GM18499 (cell line): ENCODE measurements around the gene ARMH1.
A peak's percentile ranks its signal among the peaks of the same experiment; 100 is the strongest.
"Not testable (repeated sequence)": the region's sequence is repeated elsewhere in the genome, so short reads cannot be mapped to it uniquely, and the experiment has no call there.

Experiments
- ATAC-seq: cut with Tn5 transposase; IDR thresholded peaks from one replicate; pipeline ENCODE4 v1.9.1; 2021; ENCODE audit warnings: moderate number of reproducible peaks; ENCODE audit not compliant: insufficient read depth, unreplicated experiment

ARMH1 gene

DNA sequence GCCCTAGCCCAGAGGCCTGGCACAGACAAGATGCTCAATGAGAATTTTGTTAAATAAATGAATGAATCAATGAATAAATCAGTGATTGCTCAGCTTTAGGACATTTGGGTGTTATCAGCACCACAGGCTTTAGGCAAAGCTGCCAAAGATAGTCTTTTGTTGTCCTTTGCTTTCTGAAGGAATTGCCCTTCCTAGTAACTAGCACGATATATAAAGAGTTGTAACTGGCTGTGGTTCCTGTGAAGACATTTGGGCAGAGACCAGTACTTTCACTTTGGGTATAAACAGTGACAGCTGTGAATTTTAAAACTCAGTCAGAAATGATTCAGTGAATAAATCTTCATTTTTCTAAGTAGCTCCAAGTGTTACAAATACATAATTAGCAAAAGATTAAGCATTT lies 43.1 kb downstream of the ARMH1 start:
- no peak for ATAC-seq

DNA sequence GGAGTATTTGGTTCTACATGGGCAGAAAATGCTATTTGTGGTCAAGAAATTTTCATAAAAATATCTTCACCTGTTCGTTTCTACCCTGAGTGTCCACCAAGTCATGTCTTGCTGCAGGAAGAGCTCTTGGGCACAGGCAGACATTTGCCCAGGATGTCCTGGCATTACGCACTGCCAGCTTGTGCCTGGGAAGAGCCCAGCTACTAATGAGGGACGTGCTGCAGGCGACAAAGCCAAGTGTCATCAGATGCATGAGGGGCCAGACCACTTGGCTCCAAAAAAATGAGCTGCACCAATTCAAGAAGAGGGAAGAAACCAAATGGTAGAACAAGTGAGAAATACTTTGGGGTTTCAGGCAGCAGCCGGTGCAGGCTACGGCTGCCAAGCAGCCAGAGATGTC lies 43.6 kb downstream of the ARMH1 start:
- ATAC-seq, result no peak

DNA sequence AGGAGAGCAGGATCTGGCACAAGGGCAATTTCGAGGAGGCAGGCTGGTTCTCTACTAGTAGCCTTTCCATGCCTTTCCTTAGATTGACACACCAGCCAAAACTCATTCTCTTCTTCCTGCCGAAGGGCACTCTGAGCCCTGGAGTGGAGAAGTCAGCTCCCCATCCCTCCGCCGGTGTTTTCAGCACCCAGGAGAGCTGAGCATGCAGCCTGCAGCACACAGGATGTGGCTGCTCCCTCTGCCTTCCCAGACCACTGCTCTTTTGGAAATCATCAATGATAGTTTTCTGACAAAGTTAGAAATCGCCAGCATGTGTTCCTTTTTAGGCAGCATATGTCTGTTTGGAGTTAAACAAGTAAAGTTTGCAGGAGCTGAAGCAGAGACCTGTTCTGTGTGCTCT lies 44.8 kb downstream of the ARMH1 start:
- no peak for ATAC-seq

DNA sequence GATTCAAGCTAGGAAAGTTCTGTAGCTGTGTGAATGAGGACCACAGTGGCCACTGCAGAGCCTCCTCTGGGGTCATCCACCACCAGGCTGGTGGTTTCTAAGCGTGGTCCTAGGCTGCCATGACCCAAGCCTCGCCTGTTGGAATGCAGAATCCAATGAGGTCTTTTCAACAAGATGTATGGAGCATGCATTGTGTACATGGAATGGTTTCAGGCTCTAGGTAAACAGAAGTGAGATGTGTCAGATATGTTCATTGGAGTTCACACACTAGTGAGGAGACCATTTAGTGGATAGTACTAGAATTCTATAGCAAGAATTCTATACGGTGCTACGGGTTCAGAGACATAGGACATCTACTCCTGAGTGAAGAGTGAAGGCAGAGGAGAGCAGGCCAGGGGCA lies 45.8 kb downstream of the ARMH1 start:
- no peak for ATAC-seq

DNA sequence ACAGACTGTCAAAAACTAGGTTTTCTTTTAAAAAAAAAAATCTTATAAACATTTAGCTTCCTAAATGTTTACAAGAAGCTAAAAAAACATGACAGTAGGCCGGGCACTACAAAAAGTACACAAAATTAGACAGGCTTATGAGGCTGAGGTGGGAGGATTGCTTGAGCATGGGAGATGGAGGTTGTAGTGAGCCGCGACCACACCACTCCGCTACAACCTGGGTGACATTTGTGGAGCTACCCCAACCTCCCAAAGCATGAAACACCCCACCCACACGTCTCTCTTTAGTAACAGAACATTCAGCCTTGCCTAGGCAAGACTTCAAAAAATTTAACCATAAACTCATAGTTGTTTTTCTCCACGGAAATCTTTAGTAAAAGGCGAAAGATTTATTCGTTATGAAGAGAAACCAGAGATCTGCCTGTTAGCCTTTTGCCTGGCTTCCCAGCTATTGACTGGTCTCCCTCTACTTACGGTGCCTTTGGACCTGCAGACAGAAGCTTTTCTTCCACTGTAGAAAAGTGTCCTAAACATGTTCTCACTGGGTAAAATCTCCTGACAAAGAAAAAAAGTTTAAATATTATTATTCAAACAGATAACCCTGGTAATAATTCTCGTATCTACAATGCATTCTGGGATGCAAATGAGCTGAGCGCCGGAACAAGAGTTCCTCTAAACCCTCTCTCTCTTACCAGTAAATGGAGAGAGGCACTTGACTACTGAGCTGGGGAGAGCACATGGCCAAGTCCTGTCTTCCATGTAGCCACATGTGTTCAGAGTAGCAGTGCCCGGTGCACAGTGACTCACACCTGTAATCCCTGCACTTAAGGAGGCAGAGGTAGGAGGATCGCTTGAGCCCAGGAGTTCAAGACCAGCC lies 47.2 kb downstream of the ARMH1 start:
- peak; percentile 65 for ATAC-seq

DNA sequence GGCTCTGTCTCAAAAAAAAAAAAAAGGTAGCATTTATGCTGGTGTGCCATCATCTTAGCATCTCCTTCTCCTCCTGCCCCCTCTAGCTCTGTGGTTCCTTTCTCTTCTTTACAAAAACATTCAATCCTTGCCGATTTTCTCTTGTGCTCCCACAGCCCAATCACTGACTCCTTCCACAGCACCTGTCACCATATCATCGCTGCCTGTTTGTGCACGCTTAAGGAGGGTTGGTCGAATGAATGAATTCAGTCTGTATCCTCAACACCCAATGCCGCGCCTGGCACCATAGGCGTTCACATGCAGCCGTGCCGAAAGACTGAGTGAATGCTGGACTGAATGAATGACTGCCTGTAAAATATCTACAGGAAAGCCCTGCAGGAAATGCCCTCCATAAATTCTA lies 48.5 kb downstream of the ARMH1 start:
- ATAC-seq, result no peak

DNA sequence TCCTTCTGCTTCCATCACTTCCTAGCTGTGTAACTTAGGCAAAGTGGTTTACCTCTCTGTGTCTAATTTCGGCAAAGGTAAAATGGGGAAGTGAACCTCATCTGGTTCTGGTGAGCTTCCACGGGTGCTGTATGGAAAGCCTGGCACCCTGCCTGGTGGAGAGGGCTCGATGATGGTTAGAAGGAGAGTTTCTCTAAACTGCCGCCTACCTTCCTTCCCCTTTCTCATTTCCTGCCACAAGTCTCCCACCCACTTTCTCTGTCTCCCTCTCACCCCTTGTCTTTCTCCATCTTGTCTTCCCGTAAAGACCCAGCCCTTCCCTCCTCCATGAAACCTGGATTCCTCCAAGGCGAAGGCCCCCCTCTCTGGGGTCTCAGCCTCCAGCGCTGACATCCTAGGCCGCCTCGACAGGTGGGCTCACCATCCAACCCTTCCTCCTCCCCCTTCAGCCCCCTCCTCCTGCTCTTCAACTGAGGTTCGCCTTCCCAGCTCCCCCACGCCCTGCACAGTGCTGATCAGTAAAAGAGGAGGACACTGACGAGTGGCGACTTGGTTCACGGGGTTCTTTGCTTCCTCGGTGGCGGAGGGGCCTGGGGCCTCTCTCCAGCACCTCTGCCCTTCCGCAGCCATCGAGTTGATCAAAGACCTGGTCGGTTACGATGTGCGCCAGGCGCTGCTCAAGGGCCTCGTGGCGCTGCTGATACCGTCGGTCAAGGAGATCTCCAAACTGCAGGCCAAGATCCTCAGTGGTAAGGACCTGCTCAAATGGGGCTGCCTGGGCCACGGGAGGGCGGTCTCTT lies 49.2 kb downstream of the ARMH1 start:
- no peak for ATAC-seq

DNA sequence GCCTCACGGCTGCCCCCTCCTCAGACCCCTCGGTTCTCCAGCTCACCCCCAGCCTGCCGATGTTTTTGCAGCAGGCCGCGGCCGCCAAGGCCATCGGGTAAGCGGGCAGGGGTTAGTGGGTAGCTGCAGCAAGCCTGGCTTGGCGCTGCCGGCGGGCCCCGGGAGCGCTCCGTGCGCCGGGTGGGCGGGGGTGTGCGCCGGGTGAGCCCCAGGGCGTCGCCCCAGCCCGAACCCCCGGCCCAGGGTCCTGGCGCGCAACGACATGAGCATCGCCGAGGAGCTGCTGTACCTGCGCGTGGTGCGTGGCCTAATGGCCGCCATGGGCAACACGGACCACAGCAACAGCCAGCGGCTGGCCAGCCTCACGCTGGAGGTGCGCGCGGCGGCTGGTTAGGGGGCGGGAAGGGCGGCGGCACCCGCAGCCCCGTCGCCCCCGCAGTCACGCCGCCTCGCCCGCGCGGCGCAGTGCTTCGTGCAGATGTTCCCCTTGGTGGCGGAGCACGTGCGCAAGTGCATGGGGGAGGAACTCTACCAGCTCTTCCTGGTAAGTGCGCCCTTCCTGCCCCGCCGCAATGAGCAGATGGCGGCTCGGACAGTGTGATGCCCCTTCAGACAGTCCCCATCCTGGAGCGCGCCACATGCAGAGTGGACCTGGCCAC lies 49.9 kb downstream of the ARMH1 start:
- ATAC-seq, result no peak

DNA sequence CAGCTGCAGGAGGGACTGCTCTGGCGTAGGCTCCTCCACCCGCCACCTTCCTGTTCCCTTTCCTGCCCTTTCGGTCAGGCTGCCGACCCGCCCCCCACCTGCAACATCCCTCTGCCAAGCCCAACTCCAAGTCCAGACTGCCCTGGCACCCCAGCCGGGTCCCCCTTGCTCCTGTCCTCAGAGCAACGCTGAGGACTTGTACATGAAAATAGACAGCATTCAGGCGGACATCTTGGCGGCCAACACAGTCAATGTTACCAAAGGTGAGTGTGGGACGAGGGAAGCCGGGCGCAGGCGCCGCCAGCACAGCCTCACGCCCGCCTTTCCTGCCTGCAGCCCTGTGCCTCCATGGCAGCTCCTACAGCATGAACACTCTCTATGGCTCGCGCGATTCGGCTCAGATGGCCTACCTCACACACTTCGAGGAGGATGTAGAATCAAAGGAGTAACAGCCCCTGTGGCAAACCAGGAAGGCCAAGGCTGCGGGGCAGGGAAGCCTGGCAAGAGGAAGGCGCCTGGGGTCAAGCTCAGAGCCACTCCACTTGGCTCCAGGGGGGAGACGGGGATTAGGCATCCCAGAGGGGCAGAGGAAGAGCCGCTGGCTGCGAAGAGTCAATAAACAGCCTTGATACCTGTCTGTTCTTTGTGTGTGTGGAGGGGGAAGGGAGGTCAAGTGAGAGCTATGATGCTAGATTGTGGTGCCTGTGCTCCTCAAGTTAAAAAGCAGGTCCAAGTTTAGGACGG lies 50.6 kb downstream of the ARMH1 start:
- ATAC-seq, result no peak

DNA sequence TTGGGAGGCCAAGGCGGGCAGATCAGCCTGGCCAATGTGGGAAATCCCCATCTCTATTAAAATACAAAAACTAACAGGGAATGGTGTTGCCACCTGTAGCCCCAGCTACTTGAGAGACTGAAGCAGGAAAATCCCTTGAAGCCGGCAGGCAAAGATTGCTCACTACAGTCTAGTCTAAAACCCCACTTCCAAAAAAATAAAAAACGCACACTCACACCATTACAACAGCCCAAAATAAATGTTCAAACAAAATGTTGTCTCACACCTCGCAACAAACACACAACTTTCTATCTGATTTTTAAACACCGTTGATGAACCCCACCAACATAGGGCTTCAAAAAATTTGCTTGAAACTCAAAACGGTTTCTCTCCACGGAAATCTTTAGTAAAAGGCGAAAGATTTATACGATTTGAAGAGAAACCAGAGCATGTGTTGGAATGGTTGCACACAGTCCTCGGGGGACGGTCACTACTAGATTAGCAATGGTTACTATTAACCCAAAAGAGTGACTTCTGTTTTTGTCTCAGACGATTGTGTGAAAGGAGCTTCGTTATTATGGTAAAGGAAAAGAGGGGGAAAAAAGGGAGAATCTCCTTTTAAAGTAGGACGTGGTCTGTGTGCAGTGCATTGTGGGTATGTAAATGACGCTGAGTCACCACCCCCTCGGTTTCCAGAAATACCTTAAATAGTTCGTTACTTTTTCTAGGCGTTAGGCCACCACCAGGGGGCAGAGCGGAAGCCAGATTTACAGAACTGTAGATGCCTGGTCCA lies 56.4 kb downstream of the ARMH1 start, which contains the start of gene RNU5D-1:
RNU5D-1 (minus strand) TSS at position 430 of the 772 bp plus-strand sequence.
- peak; percentile 61 for ATAC-seq

DNA sequence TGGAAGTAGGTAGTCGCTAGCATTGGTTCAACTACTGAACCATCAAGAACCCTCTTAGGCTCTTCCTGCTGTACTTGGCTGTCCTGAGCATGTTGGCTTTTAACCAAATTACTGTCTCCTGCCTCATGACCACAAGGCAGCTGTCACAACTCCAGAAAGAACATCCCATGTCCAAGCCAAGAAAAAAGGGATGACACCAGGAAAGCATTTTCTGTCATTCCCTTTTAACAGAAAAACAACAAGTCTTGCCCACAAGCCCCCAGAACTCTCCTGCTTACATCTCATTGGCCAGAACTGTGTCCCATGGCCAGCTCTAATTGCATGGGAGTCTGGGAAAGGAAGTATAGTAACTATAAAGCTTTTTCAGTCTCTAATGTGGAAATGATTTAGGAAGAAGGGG lies 58.9 kb downstream of the ARMH1 start:
- ATAC-seq, result no peak

DNA sequence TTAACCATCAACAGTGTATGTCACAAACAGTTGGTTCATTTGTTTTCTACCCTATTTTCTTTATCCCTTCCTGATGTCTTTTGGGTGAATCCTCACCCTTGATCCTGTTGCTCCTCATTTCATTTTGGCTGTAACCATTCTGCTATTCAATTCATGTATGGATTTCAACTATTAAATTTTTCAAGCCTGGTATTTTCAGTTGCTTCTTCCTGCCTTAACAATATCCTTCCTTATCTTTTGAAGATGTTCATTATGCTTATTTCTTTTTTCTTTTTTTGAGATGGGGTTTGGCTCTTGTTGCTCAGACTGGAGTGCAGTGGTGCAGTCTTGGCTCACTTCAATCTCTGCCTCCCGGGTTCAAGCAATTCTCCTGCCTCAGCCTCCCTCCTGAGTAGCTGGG lies 59.3 kb downstream of the ARMH1 start:
- no peak for ATAC-seq

DNA sequence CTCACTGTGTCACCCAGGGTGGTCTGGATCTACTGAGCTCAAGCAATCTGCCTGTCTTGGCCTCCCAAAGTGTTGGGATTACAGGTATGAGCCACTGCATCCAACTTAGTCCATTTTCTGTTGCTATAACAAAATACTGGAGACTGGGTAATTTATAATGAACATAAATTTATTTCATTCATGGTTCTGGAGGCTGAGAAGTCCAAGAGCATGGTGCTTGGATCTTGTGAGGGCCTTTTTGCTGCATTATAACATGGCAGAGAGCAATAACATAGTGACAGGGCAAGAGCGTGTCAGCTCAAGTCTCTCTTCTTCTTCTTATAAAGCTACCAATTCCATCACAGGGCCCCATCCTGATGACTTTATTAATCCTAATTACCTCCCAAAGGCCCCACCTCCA lies 61.5 kb downstream of the ARMH1 start:
- no peak for ATAC-seq

DNA sequence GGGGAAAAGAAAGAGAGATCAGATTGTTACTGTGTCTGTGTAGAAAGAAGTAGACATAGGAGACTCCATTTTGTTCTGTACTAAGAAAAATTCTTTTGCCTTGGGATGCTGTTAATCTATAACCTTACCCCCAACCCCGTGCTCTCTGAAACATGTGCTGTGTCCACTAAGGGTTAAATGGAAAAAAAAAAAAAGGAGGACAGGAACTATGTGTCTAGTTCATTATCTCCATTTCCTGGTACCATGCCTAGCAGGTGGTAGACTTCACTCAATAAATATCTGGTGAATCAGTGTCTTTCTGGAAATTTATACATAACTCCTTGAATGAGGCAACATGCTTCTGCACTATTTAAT lies 64.4 kb downstream of the ARMH1 start:
- not testable (repeated sequence) for ATAC-seq

DNA sequence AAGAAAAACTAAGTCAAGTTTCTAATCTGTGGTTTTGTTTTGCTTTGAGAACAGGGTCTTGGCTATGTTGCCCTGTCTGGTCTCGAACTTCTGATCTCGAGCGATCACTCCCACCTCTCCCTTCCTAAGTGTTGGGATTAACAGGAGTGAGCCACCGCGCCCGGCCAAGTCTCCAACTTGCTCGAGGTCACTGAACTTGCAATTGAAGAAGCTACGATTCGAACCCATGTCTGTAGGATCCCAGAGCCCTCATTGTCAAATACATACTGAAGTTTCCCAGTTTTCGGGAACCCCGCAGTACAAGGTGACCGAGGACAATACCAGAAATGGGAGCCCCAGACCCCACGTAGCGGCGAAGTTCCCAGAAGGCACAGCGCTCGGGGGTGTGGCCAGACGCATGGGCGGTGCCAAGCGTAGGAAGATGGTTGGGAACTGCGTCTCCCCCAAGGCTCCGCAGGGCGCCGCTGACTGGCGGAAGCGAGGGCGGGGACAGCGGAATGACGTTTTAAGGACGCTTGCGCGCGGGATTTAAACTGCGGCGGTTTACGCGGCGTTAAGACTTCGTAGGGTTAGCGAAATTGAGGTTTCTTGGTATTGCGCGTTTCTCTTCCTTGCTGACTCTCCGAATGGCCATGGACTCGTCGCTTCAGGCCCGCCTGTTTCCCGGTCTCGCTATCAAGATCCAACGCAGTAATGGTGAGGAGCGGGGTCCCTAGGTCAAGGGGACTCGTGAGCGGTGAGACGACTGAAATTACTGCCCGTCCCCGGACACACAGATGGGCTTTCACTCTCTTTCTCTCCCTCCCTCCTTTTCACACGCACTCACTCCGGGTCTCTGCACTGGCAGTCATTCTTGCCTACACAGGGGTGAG lies 65.0 kb downstream of the ARMH1 start, which contains the start of gene KIF2C:
KIF2C (plus strand) TSS at position 531 of the 872 bp plus-strand sequence; CDS start at position 627, 96 bp downstream.
- peak; percentile 90 for ATAC-seq

DNA sequence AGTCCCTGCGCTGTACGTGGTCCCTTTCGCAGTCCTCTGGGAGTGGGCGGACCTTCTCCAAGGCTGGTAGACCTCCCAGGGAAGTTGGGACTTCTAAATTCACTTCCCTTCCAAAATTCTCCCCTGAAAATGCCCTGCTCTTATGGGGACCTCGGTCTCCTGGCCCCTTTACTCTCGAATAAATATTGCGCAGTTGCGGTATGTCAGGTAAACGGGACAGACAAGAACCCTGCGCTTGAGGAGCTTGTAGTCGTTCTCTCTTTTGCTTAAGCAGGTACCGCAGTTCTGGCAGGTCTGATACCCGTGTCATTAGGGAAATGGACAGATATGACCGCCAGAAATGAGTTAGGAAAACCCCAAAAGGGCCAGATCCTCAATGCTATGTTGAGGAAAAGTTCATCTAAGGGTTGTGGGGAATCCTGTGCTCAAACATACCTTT lies 65.7 kb downstream of the ARMH1 start:
- no peak for ATAC-seq

DNA sequence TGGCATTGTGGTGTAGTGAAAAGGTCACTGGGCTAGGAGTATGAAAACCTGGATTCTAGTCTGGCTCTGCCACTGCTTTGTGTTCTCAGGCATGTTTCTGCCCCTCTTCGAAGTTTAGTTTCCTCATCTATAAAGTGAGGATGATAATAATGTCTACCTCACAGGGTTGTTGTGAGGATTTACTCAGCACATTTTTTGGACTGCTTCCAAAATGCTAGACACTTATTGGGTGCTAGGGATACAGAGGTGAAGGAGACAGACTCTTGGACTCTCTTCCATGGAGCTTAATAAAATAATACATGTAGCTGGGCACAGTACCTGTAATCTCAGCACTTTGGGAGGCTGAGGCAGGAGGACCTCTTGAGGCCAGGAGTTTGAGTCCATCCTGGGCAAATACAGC lies 68.7 kb downstream of the ARMH1 start:
- ATAC-seq, result no peak

DNA sequence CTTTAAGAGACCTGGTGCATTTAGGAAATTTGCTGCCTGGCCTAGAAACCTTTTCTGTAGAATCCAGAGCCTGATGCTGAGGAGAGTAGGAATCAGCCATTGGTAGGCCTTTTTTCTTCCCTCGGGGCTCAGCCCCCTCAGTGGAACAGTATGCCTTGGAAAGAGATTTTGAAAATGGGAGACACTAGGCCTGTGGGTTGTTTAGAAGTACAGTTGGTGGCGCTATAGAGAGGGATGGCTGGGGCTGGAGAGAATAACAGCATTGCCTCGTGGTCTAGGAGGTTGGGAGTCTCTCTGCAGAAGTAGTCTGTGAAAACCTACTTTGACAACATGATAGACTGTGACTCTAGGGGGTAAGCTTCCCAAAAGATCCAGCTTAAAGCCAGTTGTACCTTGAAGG lies 73.4 kb downstream of the ARMH1 start:
- ATAC-seq, result no peak
